ENCODE measurements around the gene LACTBL1.

DNA sequence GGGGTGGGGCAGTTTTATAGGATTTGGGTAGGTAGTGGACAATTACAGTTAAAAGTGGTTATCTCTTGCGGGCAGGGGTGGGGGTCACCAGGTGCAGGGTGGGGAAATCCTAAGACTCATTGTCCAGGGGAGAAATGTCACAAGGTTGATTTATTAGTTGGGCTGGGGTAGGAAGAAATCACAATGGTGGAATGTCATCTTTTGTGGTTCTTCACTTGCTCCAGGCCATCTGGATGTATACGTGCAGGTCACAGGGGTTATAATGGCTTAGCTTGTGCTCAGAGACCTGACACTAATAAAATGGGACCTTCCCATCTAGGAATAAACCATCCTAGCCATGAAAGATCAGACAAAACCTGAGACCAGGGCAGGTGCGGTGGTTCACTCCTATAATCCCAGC lies 31.4 kb upstream of the LACTBL1 start:
- TF ChIP-seq, protein P1, sequence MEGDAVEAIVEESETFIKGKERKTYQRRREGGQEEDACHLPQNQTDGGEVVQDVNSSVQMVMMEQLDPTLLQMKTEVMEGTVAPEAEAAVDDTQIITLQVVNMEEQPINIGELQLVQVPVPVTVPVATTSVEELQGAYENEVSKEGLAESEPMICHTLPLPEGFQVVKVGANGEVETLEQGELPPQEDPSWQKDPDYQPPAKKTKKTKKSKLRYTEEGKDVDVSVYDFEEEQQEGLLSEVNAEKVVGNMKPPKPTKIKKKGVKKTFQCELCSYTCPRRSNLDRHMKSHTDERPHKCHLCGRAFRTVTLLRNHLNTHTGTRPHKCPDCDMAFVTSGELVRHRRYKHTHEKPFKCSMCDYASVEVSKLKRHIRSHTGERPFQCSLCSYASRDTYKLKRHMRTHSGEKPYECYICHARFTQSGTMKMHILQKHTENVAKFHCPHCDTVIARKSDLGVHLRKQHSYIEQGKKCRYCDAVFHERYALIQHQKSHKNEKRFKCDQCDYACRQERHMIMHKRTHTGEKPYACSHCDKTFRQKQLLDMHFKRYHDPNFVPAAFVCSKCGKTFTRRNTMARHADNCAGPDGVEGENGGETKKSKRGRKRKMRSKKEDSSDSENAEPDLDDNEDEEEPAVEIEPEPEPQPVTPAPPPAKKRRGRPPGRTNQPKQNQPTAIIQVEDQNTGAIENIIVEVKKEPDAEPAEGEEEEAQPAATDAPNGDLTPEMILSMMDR (conservative IDR thresholded peaks at IDR 0.05; ENCODE audit: low read depth, low read length): no peak
- TF ChIP-seq CHD1 (IDR thresholded peaks at IDR 0.05; ENCODE audit: low read depth, low read length): no peak
- no peak for TF ChIP-seq POLR2A (IDR thresholded peaks at IDR 0.05; ENCODE audit: low read depth, low read length)
- TF ChIP-seq MXI1 (IDR thresholded peaks at IDR 0.05; ENCODE audit: borderline replicate concordance, low read depth, low read length): no peak
- no peak for TF ChIP-seq RAD21 (IDR thresholded peaks at IDR 0.05; ENCODE audit: low read length)
- TF ChIP-seq NFE2L2 (IDR thresholded peaks at IDR 0.05; ENCODE audit: low read depth, low read length): no peak
- no peak for TF ChIP-seq RFX5 (IDR thresholded peaks at IDR 0.05; ENCODE audit: low read depth, low read length)
- TF ChIP-seq SMC3 (IDR thresholded peaks at IDR 0.05; ENCODE audit: low read depth, low read length): no peak
- TF ChIP-seq, protein P2, sequence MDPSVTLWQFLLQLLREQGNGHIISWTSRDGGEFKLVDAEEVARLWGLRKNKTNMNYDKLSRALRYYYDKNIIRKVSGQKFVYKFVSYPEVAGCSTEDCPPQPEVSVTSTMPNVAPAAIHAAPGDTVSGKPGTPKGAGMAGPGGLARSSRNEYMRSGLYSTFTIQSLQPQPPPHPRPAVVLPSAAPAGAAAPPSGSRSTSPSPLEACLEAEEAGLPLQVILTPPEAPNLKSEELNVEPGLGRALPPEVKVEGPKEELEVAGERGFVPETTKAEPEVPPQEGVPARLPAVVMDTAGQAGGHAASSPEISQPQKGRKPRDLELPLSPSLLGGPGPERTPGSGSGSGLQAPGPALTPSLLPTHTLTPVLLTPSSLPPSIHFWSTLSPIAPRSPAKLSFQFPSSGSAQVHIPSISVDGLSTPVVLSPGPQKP (IDR thresholded peaks at IDR 0.05; ENCODE audit: borderline replicate concordance, low read depth, low read length): no peak
- TF ChIP-seq BHLHE40 (IDR thresholded peaks at IDR 0.05; ENCODE audit: low read depth, low read length): no peak
